B cell (primary cell): ENCODE data around the gene ZCCHC24. TPM values are rescaled to one million over a fixed set of nuclear protein-coding genes. Genes with fewer than 3 reads are reported as not detected.

Experiments
- ATAC-seq: fragments of 200-7000 bp; cut with Tn5 transposase; one replicate; pipeline ENCODE4 v1.10.0; 2021; ENCODE audit warnings: low read depth, mild to moderate bottlenecking, moderate number of reproducible peaks, moderate library complexity
- CTCF ChIA-PET: fragments of 350-600 bp; sonication (Branson Sonifier 250); formaldehyde crosslinking; loops from one replicate; lab custom pipeline; 2021; ENCODE audit warnings: antibody characterized with exemption, inconsistent platforms; lab: Charles Lee
- POLR2A ChIA-PET: fragments of 350-600 bp; sonication (Branson Sonifier 250); formaldehyde crosslinking; loops from one replicate; lab custom pipeline; 2021; ENCODE audit warnings: antibody characterized with exemption; lab: Charles Lee
- DNase-seq: peaks from one replicate; pipeline ENCODE4 v3.0.0; 2013
- H2AFZ ChIP-seq: 2 replicates; pipeline ENCODE4 v1.6.1; 2012; ENCODE audit warnings: mild to moderate bottlenecking, low read depth, low read length; ENCODE audit not compliant: insufficient read depth, poor library complexity, severe bottlenecking
- H3K27ac ChIP-seq, 2 donors: 1 replicate in 1 of 2; 2 replicates in 1 of 2; pipeline ENCODE4 v1.5.1; 2012 to 2013; ENCODE audit warnings: low read length in 2 of 2, mild to moderate bottlenecking in 2 of 2, moderate library complexity in 1 of 2
- H3K27me3 ChIP-seq, 4 experiments: fragments of 200-600 bp in 1 of 4; sonication (generic) in 1 of 4; replicated peaks in 1 of 4; 1 replicate in 2 of 4; 2 replicates in 2 of 4; pipeline versions ENCODE4 v1.6.1 to v1.7.0; 2013 to 2016; ENCODE audit warnings: low read length in 3 of 4, mild to moderate bottlenecking in 2 of 4, mixed read lengths in 1 of 4, moderate library complexity in 1 of 4; ENCODE audit not compliant: insufficient read depth in 4 of 4, control insufficient read depth in 3 of 4; ENCODE audit errors: control extremely low read depth in 1 of 4
- H3K36me3 ChIP-seq, 2 experiments: replicated peaks in 1 of 2; 1 replicate in 1 of 2; 2 replicates in 1 of 2; pipeline versions ENCODE4 v1.6.1 to v1.7.1; 2013; ENCODE audit warnings: low read length in 1 of 2; ENCODE audit not compliant: insufficient read depth in 2 of 2, control insufficient read depth in 1 of 2; ENCODE audit errors: control extremely low read depth in 1 of 2, extremely low read depth in 1 of 2
- H3K4me1 ChIP-seq, 2 donors: fragments of 200-600 bp in 1 of 2; sonication (generic) in 1 of 2; 1 replicate in 1 of 2; 2 replicates in 1 of 2; pipeline versions ENCODE4 v1.5.1 to v1.6.1; 2013 to 2017; ENCODE audit warnings: low read length in 2 of 2; ENCODE audit not compliant: control insufficient read depth in 2 of 2, insufficient read depth in 2 of 2
- H3K4me2 ChIP-seq: replicated peaks from 2 replicates; pipeline ENCODE3; 2012; ENCODE audit warnings: mild to moderate bottlenecking, low read depth, low read length; ENCODE audit not compliant: poor library complexity, severe bottlenecking
- H3K4me3 ChIP-seq, 5 experiments: fragments of 200-600 bp in 1 of 5; sonication (generic) in 1 of 5; 1 replicate in 3 of 5; 2 replicates in 2 of 5; pipeline versions ENCODE4 v1.5.1 to v1.7.0; 2011 to 2016; ENCODE audit warnings: low read length in 4 of 5, mild to moderate bottlenecking in 4 of 5, low read depth in 2 of 5, control low read depth in 1 of 5, moderate library complexity in 1 of 5; ENCODE audit not compliant: insufficient read depth in 1 of 5; ENCODE audit errors: control extremely low read depth in 1 of 5, extremely low read depth in 1 of 5
- H3K79me2 ChIP-seq: fragments of 200-600 bp; sonication (generic); one replicate; pipeline ENCODE4 v1.6.0; 2016; ENCODE audit warnings: low read length; ENCODE audit not compliant: control insufficient read depth, insufficient read depth
- H3K9ac ChIP-seq: fragments of 200-600 bp; sonication (generic); 2 replicates; pipeline ENCODE4 v1.6.1; 2017; ENCODE audit warnings: mild to moderate bottlenecking, low read length, moderate library complexity
- H3K9me3 ChIP-seq, 3 donors: one replicate each; pipeline versions ENCODE4 v1.6.1 to v1.7.1; 2013; ENCODE audit warnings: low read length in 2 of 3; ENCODE audit not compliant: control insufficient read depth in 2 of 3, insufficient read depth in 1 of 3; ENCODE audit errors: control extremely low read depth in 1 of 3
- H4K20me1 ChIP-seq: 2 replicates; pipeline ENCODE4 v1.6.0; 2012; ENCODE audit warnings: mild to moderate bottlenecking, low read length; ENCODE audit not compliant: insufficient read depth, control insufficient read depth, poor library complexity, severe bottlenecking
- H3K27ac Mint-ChIP-seq: one replicate; pipeline ENCODE4 v1.8.0; 2021; ENCODE audit warnings: mixed read lengths
- H3K27me3 Mint-ChIP-seq: one replicate; pipeline ENCODE4 v1.8.0; 2021; ENCODE audit warnings: mixed read lengths
- H3K4me1 Mint-ChIP-seq: one replicate; pipeline ENCODE4 v1.8.0; 2021; ENCODE audit warnings: mixed read lengths
- H3K4me3 Mint-ChIP-seq: one replicate; pipeline ENCODE4 v1.8.0; 2021; ENCODE audit warnings: mixed read lengths
- H3K9me3 Mint-ChIP-seq: one replicate; pipeline ENCODE4 v1.8.0; 2022; ENCODE audit warnings: mixed read lengths; ENCODE audit not compliant: insufficient read depth
- EZH2 ChIP-seq: IDR thresholded peaks from 2 replicates; pipeline ENCODE4 v1.6.1; 2012; ENCODE audit warnings: borderline replicate concordance, low read depth, mild to moderate bottlenecking, moderate library complexity, low read length; ENCODE audit not compliant: insufficient read depth, poor library complexity, severe bottlenecking
- WGBS: methylation state at CpG from one replicate; pipeline ENCODE4 v1.1.5; 2013; ENCODE audit warnings: missing lambda C conversion rate; ENCODE audit not compliant: insufficient coverage; 5-methylcytosine and 5-hydroxymethylcytosine counted together
- intact Hi-C: fragments of 100-400 bp; cut with micrococcal nuclease; formaldehyde crosslinking; loops from one replicate; pipeline ENCODE4 v1.10.0; 2022
- polyA plus RNA-seq: library from polyadenylated mRNA; depleted of rRNA; stranded (reverse); fragments of >200 nt; gene quantifications from 2 replicates; pipeline ENCODE4 v1.2.3, GENCODE V29; 2012
- total RNA-seq, 2 donors: library from RNA; stranded (reverse); fragments of 120-200 nt in 1 of 2; gene quantifications; 1 replicate in 1 of 2; 2 replicates in 1 of 2; pipeline versions ENCODE4 v1.2.3 to v1.2.4, GENCODE V29; 2013 to 2022
- TF ChIP-seq, protein P1 (sequence below): fragments of 200-600 bp; IDR thresholded peaks from one replicate; pipeline ENCODE4 v1.8.0; 2022; ENCODE audit warnings: antibody characterized with exemption, mild to moderate bottlenecking

ZCCHC24 gene
- total and polyA plus RNA-seq, 2 donors (not counting 1 experiment from before 2014, with no cell fraction given) = 0.34 to 2.3 TPM

GRCh38 chr10:79409038-79409725 is 36.2 kb downstream of the ZCCHC24 start:
- CTCF ChIA-PET = no interaction called here
- Histone ChIP-seq H4K20me1 (no peaks in the 10 kb centered on the region), H3K4me3 (no peak overlapping the region), H3K4me1 (peaks cover 0 to 4% of the 10 kb centered on the region in 2 donors), H2AFZ (no peak overlapping the region), H3K9me3 (no peaks in the 10 kb centered on the region), H3K36me3 (no peaks in the 10 kb centered on the region), H3K9ac (no peak overlapping the region), H3K27me3 (no peaks in the 10 kb centered on the region), H3K27ac (no peak overlapping the region), H3K79me2 (no peaks in the 10 kb centered on the region), H3K4me2 (no peak overlapping the region)
- Mint-ChIP-seq H3K4me3 (no peak overlapping the region), H3K27ac (no peak overlapping the region), H3K4me1 (peaks cover 8% of the 10 kb centered on the region), H3K9me3 (no peaks in the 10 kb centered on the region), H3K27me3 (no peaks in the 10 kb centered on the region)
- 87% methylated on average over 5 of the region's 6 CpGs for WGBS
- TF ChIP-seq, protein P1, sequence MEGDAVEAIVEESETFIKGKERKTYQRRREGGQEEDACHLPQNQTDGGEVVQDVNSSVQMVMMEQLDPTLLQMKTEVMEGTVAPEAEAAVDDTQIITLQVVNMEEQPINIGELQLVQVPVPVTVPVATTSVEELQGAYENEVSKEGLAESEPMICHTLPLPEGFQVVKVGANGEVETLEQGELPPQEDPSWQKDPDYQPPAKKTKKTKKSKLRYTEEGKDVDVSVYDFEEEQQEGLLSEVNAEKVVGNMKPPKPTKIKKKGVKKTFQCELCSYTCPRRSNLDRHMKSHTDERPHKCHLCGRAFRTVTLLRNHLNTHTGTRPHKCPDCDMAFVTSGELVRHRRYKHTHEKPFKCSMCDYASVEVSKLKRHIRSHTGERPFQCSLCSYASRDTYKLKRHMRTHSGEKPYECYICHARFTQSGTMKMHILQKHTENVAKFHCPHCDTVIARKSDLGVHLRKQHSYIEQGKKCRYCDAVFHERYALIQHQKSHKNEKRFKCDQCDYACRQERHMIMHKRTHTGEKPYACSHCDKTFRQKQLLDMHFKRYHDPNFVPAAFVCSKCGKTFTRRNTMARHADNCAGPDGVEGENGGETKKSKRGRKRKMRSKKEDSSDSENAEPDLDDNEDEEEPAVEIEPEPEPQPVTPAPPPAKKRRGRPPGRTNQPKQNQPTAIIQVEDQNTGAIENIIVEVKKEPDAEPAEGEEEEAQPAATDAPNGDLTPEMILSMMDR = no peak
- no peak for ATAC-seq
- DNase-seq = no peak
- POLR2A ChIA-PET = no interaction called here
- intact Hi-C loops = no loop called here

DNA sequence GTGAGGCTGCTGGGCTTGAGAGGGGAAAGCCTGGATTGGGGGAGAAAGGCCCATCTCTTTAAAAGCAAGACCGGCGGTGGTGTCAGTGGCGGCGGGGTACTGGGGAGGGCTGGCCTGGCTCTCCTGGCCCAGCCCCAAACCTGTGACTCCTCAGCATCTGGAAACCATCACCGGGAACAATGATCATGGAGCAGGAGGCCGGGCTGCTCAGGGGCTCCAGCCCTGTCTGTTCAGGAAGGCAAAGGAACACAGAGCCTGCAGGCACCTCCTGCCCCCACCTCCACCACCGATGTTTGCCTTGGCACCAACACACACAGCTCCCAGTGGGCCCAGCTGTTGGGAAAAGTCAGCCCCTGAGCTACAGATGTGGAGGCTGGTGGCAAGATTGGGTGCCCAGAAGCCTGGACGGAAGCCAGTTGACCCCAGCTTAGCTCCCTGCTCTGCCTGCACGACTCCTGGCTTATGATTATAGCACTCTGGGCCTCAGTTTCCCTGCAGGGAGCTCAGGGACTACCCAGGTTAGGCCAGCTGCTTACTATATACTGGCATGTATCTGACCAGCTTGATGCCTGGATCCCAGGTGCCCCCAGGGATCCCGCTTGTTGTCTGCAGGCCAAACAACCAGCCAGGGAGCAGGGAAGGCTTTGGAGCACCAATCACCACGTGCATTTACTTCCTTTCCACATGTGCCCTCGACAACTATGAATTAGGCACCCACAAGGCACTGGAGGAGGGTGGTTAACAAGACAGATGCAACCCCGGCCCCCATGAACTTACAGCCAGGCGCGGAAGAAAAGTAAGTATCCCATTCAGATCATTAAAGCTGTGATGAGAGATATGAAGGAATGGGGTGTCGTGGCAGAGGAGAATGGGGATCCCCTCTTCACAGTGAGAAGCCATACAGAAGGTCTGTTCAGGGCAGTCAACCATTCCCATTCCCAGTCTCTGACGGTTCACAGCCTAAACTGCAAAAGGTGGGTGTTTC is 37.3 kb downstream of the ZCCHC24 start:
- ATAC-seq (no peak), DNase-seq (no peak)
- H3K4me1 ChIP-seq = peaks cover 0 to 1% of the 10 kb centered on the region in 2 donors
- no peaks in the 10 kb centered on the region for H3K9me3 ChIP-seq
- POLR2A ChIA-PET = no interaction called here
- 93% methylated on average over 16 of the region's 17 CpGs for WGBS
- H3K4me2 ChIP-seq = no peak overlapping the region
- no peak overlapping the region for H3K4me3 Mint-ChIP-seq
- no peak overlapping the region for H3K27ac ChIP-seq
- H3K27me3 Mint-ChIP-seq = no peaks in the 10 kb centered on the region
- peaks cover 0 to 4% (median 0%) of the 10 kb centered on the region in 4 experiments for H3K27me3 ChIP-seq
- peaks cover 4% of the 10 kb centered on the region for H3K4me1 Mint-ChIP-seq
- H3K4me3 ChIP-seq = no peak overlapping the region
- H3K27ac Mint-ChIP-seq = no peak overlapping the region
- no peak overlapping the region for H3K9ac ChIP-seq
- no peaks in the 10 kb centered on the region for H3K9me3 Mint-ChIP-seq
- no peak overlapping the region for H2AFZ ChIP-seq
- no peaks in the 10 kb centered on the region for H4K20me1 ChIP-seq
- no peak for TF ChIP-seq EZH2
- CTCF ChIA-PET = no interaction called here
- intact Hi-C loops = no loop called here
- no peaks in the 10 kb centered on the region for H3K36me3 ChIP-seq
- no peaks in the 10 kb centered on the region for H3K79me2 ChIP-seq
